K562 (cell line): ENCODE measurements around the gene PPM1M. TPM values are rescaled to one million over a fixed set of nuclear protein-coding genes. Genes with fewer than 3 reads are reported as not detected.

ENCODE experiments used
- ARID1B ChIP-seq: fragments of 450-650 bp; IDR thresholded peaks from 2 replicates; pipeline ENCODE4 v1.6.1; 2016; ENCODE audit warnings: antibody characterized with exemption, mild to moderate bottlenecking, inconsistent platforms
- HIVEP1 ChIP-seq: fragments of 250-450 bp; sonication (Bioruptor Pico); IDR thresholded peaks from 2 replicates; pipeline ENCODE4 v1.4.0; 2020; ENCODE audit warnings: mild to moderate bottlenecking
- HLTF ChIP-seq: fragments of 450-650 bp; IDR thresholded peaks from 2 replicates; pipeline ENCODE4 v1.6.1; 2016
- HMG20A ChIP-seq: fragments of 450-650 bp; formaldehyde crosslinking; conservative IDR thresholded peaks from 2 replicates; pipeline ENCODE4 v1.4.0; 2020; ENCODE audit warnings: mild to moderate bottlenecking, mixed read lengths
- ILF3 ChIP-seq: fragments of 450-650 bp; IDR thresholded peaks from 2 replicates; pipeline ENCODE4 v1.6.1; 2018; ENCODE audit warnings: antibody characterized with exemption, mild to moderate bottlenecking, moderate library complexity, borderline replicate concordance
- L3MBTL2 ChIP-seq: fragments of 450-650 bp; IDR thresholded peaks from 2 replicates; pipeline ENCODE4 v1.6.1; 2016; ENCODE audit warnings: mild to moderate bottlenecking, moderate library complexity
- PHB ChIP-seq: fragments of 250-450 bp; sonication (Bioruptor Pico); IDR thresholded peaks from 2 replicates; pipeline ENCODE4 v1.5.0; 2021
- PML ChIP-seq: IDR thresholded peaks from 2 replicates; pipeline ENCODE4 v1.6.1; 2012; ENCODE audit warnings: low read length, inconsistent platforms
- RUNX1 ChIP-seq: sonication (generic); IDR thresholded peaks from 2 replicates; pipeline ENCODE4 v1.6.1; 2016; ENCODE audit warnings: antibody characterized with exemption, low read depth
- SMARCB1 ChIP-seq: IDR thresholded peaks from 2 replicates; pipeline ENCODE4 v1.6.1; 2011; ENCODE audit warnings: improper control_type of control experiment, low read depth; ENCODE audit not compliant: insufficient read length
- TAF1 ChIP-seq: IDR thresholded peaks from 2 replicates; pipeline ENCODE4 v1.6.1; 2011; ENCODE audit warnings: mild to moderate bottlenecking, low read length, moderate library complexity; ENCODE audit not compliant: insufficient read depth, control insufficient read depth, severe bottlenecking; ENCODE audit errors: extremely low read depth
- TAL1 ChIP-seq: fragments of 450-650 bp; IDR thresholded peaks from 2 replicates; pipeline ENCODE4 v1.6.1; 2016; ENCODE audit warnings: mild to moderate bottlenecking
- TCF7 ChIP-seq: sonication (generic); IDR thresholded peaks from 2 replicates; pipeline ENCODE4 v1.6.1; 2016; ENCODE audit warnings: antibody characterized with exemption, borderline replicate concordance
- ZEB2 ChIP-seq: fragments of 450-650 bp; IDR thresholded peaks from 2 replicates; pipeline ENCODE4 v1.6.1; 2016
- ZKSCAN1 ChIP-seq: fragments of 150-350 bp; IDR thresholded peaks from 2 replicates; pipeline ENCODE4 v1.6.1; 2016; ENCODE audit warnings: low read depth, low read length
- ZNF354B ChIP-seq: fragments of 250-450 bp; sonication (Bioruptor Pico); IDR thresholded peaks from 2 replicates; pipeline ENCODE4 v1.4.0; 2020
- ZNF408 ChIP-seq: fragments of 250-450 bp; sonication (Bioruptor Pico); IDR thresholded peaks from 2 replicates; pipeline ENCODE4 v1.4.0; 2020; ENCODE audit warnings: low read depth, mild to moderate bottlenecking, moderate library complexity
- ZNF695 ChIP-seq: fragments of 450-650 bp; formaldehyde crosslinking; IDR thresholded peaks from 2 replicates; pipeline ENCODE4 v1.4.0; 2020; ENCODE audit warnings: mild to moderate bottlenecking, moderate library complexity
- polyA plus RNA-seq, 8 experiments: library from polyadenylated mRNA; depleted of rRNA in 4 of 8; stranded (reverse) in 5 of 8; unstranded in 3 of 8; fragments of >200 nt; fragmentation: Nextera tagmentation in 2 of 8; fragmentation: Illumina TruSeq in 1 of 8; extraction: Ambion mirVana in 2 of 8; extraction: Trizol in 1 of 8; gene quantifications; 2 replicates each; pipeline versions ENCODE4 v1.2.1 to v1.2.3, GENCODE V29; 2011 to 2014; ENCODE audit warnings: inconsistent platforms in 1 of 8, missing spikeins in 1 of 8
- total RNA-seq, 7 experiments: library from RNA; depleted of rRNA in 6 of 7; stranded (reverse); fragments of >200 nt in 6 of 7; fragmentation: Illumina TruSeq in 2 of 7; extraction: Trizol in 2 of 7; gene quantifications; 2 replicates each; pipeline versions ENCODE4 v1.2.1 to v1.2.3, GENCODE V29; 2011 to 2021; ENCODE audit warnings: low replicate concordance in 1 of 7
- TF ChIP-seq, protein P1 (sequence below), 2 experiments: fragments of 150-350 bp in 1 of 2; IDR thresholded peaks; 2 replicates each; pipeline ENCODE4 v1.6.1; 2012 to 2016; ENCODE audit warnings: low read depth in 2 of 2, low read length in 2 of 2, mild to moderate bottlenecking in 1 of 2, moderate library complexity in 1 of 2
- TF ChIP-seq, protein P2 (sequence below): fragments of 200-800 bp; sonication (Bioruptor generic); IDR thresholded peaks from 2 replicates; pipeline ENCODE4 v1.6.1; 2016; ENCODE audit warnings: missing genetic modification characterization, missing compliant biosample characterization
- TF ChIP-seq, protein P3 (sequence below): fragments of 250-450 bp; sonication (Bioruptor Pico); IDR thresholded peaks from 2 replicates; pipeline ENCODE4 v1.8.0; 2022; ENCODE audit warnings: moderate library complexity, mild to moderate bottlenecking, inconsistent platforms
- TF ChIP-seq, protein P4 (sequence below), 2 experiments: fragments of 450-650 bp; IDR thresholded peaks; 2 replicates each; pipeline ENCODE4 v1.6.1; 2016

Gene PPM1M
- total and polyA plus RNA-seq, 9 of the 15 experiments (the other 6 are each of a cell fraction or from before 2014, with no cell fraction given), result 1.4 to 9.2 (median 4.4) TPM

DNA sequence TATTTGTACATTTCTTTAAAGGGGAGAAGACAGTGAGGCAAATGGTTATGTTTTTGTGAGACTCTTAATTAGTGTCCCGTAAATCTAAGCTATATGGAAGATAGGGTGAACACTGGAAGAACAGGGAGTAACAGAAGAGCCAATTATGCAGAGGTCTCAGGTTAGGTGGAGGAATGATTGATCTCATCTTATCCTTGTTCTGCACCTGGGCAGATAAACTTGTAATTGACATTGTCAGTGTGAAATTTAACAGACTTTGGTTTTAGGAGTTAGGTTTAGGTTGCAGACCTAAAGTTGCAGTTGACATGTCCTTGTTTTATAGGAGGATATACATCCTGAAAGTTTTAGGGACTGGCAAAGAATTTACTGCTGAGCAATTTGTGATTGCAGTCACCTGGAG is 3.5 kb upstream of the PPM1M start (continued):
- peak; percentile 54; the same call in 1 of the 2 replicates for TF ChIP-seq ZEB2
- TF ChIP-seq, protein P1, sequence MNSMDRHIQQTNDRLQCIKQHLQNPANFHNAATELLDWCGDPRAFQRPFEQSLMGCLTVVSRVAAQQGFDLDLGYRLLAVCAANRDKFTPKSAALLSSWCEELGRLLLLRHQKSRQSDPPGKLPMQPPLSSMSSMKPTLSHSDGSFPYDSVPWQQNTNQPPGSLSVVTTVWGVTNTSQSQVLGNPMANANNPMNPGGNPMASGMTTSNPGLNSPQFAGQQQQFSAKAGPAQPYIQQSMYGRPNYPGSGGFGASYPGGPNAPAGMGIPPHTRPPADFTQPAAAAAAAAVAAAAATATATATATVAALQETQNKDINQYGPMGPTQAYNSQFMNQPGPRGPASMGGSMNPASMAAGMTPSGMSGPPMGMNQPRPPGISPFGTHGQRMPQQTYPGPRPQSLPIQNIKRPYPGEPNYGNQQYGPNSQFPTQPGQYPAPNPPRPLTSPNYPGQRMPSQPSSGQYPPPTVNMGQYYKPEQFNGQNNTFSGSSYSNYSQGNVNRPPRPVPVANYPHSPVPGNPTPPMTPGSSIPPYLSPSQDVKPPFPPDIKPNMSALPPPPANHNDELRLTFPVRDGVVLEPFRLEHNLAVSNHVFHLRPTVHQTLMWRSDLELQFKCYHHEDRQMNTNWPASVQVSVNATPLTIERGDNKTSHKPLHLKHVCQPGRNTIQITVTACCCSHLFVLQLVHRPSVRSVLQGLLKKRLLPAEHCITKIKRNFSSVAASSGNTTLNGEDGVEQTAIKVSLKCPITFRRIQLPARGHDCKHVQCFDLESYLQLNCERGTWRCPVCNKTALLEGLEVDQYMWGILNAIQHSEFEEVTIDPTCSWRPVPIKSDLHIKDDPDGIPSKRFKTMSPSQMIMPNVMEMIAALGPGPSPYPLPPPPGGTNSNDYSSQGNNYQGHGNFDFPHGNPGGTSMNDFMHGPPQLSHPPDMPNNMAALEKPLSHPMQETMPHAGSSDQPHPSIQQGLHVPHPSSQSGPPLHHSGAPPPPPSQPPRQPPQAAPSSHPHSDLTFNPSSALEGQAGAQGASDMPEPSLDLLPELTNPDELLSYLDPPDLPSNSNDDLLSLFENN (IDR thresholded peaks at IDR 0.05; ENCODE audit: low read depth in 2 of 2, low read length in 2 of 2), result no peak
- TF ChIP-seq HMG20A (CRISPR knock-in tag), result no peak
- TF ChIP-seq L3MBTL2, result no peak
- TF ChIP-seq HIVEP1 (CRISPR knock-in tag), result no peak
- TF ChIP-seq ZNF695, result no peak
- no peak for TF ChIP-seq ILF3
- TF ChIP-seq, protein P2, sequence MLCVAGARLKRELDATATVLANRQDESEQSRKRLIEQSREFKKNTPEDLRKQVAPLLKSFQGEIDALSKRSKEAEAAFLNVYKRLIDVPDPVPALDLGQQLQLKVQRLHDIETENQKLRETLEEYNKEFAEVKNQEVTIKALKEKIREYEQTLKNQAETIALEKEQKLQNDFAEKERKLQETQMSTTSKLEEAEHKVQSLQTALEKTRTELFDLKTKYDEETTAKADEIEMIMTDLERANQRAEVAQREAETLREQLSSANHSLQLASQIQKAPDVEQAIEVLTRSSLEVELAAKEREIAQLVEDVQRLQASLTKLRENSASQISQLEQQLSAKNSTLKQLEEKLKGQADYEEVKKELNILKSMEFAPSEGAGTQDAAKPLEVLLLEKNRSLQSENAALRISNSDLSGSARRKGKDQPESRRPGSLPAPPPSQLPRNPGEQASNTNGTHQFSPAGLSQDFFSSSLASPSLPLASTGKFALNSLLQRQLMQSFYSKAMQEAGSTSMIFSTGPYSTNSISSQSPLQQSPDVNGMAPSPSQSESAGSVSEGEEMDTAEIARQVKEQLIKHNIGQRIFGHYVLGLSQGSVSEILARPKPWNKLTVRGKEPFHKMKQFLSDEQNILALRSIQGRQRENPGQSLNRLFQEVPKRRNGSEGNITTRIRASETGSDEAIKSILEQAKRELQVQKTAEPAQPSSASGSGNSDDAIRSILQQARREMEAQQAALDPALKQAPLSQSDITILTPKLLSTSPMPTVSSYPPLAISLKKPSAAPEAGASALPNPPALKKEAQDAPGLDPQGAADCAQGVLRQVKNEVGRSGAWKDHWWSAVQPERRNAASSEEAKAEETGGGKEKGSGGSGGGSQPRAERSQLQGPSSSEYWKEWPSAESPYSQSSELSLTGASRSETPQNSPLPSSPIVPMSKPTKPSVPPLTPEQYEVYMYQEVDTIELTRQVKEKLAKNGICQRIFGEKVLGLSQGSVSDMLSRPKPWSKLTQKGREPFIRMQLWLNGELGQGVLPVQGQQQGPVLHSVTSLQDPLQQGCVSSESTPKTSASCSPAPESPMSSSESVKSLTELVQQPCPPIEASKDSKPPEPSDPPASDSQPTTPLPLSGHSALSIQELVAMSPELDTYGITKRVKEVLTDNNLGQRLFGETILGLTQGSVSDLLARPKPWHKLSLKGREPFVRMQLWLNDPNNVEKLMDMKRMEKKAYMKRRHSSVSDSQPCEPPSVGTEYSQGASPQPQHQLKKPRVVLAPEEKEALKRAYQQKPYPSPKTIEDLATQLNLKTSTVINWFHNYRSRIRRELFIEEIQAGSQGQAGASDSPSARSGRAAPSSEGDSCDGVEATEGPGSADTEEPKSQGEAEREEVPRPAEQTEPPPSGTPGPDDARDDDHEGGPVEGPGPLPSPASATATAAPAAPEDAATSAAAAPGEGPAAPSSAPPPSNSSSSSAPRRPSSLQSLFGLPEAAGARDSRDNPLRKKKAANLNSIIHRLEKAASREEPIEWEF (CRISPR knock-in tag), result no peak
- TF ChIP-seq ZKSCAN1, result no peak
- TF ChIP-seq ZNF408 (CRISPR knock-in tag), result no peak
- TF ChIP-seq PHB, result no peak
- no peak for TF ChIP-seq RUNX1
- TF ChIP-seq, protein P3, sequence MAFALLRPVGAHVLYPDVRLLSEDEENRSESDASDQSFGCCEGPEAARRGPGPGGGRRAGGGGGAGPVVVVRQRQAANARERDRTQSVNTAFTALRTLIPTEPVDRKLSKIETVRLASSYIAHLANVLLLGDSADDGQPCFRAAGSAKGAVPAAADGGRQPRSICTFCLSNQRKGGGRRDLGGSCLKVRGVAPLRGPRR, result no peak
- TF ChIP-seq, protein P4, sequence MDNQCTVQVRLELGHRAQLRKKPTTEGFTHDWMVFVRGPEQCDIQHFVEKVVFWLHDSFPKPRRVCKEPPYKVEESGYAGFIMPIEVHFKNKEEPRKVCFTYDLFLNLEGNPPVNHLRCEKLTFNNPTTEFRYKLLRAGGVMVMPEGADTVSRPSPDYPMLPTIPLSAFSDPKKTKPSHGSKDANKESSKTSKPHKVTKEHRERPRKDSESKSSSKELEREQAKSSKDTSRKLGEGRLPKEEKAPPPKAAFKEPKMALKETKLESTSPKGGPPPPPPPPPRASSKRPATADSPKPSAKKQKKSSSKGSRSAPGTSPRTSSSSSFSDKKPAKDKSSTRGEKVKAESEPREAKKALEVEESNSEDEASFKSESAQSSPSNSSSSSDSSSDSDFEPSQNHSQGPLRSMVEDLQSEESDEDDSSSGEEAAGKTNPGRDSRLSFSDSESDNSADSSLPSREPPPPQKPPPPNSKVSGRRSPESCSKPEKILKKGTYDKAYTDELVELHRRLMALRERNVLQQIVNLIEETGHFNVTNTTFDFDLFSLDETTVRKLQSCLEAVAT (IDR thresholded peaks at IDR 0.05), result no peak
- TF ChIP-seq TAL1, result peak; percentile 47
- no peak for TF ChIP-seq ZNF354B (CRISPR knock-in tag)
- TF ChIP-seq TAF1, result no peak
- no peak for TF ChIP-seq TCF7
- no peak for TF ChIP-seq HLTF
- peak; percentile 57; the same call in 1 of the 2 replicates for TF ChIP-seq ARID1B
- no peak for TF ChIP-seq SMARCB1
- TF ChIP-seq PML, result no peak
